Esophagus muscularis mucosa (tissue), 3 donors: ENCODE measurements around the gene PRDM16.

Source experiments
- CTCF ChIP-seq, 3 experiments: fragments of 200-600 bp in 2 of 3; fragments of 450-650 bp in 1 of 3; sonication (generic) in 2 of 3; IDR thresholded peaks; one replicate each; pipeline ENCODE4 v1.5.1; 2017 to 2019; ENCODE audit warnings: antibody characterized with exemption in 3 of 3, mild to moderate bottlenecking in 2 of 3, moderate library complexity in 1 of 3
- POLR2A ChIP-seq: fragments of 450-650 bp; IDR thresholded peaks from one replicate; pipeline ENCODE4 v1.6.1; 2017; ENCODE audit warnings: antibody characterized with exemption, moderate library complexity, mild to moderate bottlenecking, low read depth
- POLR2AphosphoS5 ChIP-seq, 2 donors: sonication (generic); formaldehyde crosslinking; IDR thresholded peaks; one replicate each; pipeline ENCODE4 v1.6.1; 2017; ENCODE audit warnings: antibody characterized with exemption in 2 of 2

GRCh38 chr1:3473381-3473844 is 404.4 kb downstream of the PRDM16 start:
- no peak for TF ChIP-seq CTCF (IDR thresholded peaks at IDR 0.05)
- TF ChIP-seq POLR2A, result no peak
- no peak for TF ChIP-seq POLR2AphosphoS5 (IDR thresholded peaks at IDR 0.05)
